Stomach (tissue), 4 donors: ENCODE results near the gene HAAO.
A peak's percentile ranks its signal among the peaks of the same experiment; 100 is the strongest.

Source experiments
- POLR2A ChIP-seq, 4 donors: fragments of 450-650 bp; IDR thresholded peaks; one replicate each; pipeline ENCODE4 v1.6.1; 2016; ENCODE audit warnings: antibody characterized with exemption in 4 of 4, control low read depth in 2 of 4, mild to moderate bottlenecking in 1 of 4, moderate library complexity in 1 of 4
- POLR2AphosphoS5 ChIP-seq, 3 donors: sonication (generic); formaldehyde crosslinking; IDR thresholded peaks; one replicate each; pipeline ENCODE4 v1.6.1; 2016; ENCODE audit warnings: antibody characterized with exemption in 3 of 3
- TF ChIP-seq, protein P1 (sequence below), 7 experiments: fragments of 450-650 bp in 4 of 7; fragments of 200-600 bp in 3 of 7; sonication (generic) in 3 of 7; IDR thresholded peaks; one replicate each; pipeline ENCODE4 v1.5.1; 2016 to 2019; ENCODE audit warnings: antibody characterized with exemption in 7 of 7, control low read depth in 2 of 7, mild to moderate bottlenecking in 1 of 7

DNA sequence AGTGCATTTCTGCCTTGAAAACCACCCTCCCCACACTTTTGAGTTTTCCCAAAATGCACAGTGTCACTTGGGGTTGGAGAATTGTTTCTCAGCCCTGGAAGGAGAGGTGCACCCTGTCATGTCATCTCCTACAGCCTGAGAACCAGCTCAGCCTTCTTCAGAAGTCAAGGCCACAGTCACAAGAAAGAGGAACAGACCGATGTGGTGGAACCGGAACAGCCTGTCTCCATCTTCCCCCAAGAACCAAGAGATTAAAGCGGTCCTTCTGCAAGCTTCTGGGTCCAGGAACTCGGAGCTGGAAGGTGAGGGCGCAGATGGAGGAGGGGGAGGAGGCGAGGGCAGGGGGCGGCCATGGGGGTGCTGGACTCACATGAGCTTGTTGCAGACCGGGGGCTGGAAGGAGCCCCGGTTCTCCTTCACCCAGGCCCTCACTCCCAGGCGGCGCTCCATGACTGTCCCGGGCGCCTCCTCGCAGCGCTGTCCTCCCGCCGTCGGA is 248 bp downstream of the HAAO start:
- TF ChIP-seq POLR2AphosphoS5 (IDR thresholded peaks at IDR 0.05), result peak in 1 of 3 donors; percentile 12
- TF ChIP-seq, protein P1, sequence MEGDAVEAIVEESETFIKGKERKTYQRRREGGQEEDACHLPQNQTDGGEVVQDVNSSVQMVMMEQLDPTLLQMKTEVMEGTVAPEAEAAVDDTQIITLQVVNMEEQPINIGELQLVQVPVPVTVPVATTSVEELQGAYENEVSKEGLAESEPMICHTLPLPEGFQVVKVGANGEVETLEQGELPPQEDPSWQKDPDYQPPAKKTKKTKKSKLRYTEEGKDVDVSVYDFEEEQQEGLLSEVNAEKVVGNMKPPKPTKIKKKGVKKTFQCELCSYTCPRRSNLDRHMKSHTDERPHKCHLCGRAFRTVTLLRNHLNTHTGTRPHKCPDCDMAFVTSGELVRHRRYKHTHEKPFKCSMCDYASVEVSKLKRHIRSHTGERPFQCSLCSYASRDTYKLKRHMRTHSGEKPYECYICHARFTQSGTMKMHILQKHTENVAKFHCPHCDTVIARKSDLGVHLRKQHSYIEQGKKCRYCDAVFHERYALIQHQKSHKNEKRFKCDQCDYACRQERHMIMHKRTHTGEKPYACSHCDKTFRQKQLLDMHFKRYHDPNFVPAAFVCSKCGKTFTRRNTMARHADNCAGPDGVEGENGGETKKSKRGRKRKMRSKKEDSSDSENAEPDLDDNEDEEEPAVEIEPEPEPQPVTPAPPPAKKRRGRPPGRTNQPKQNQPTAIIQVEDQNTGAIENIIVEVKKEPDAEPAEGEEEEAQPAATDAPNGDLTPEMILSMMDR (IDR thresholded peaks at IDR 0.05), result no peak
- no peak for TF ChIP-seq POLR2A (IDR thresholded peaks at IDR 0.05)
